DMS114 treated with DMSO at 0.1 percent for 48 hours (cell line): ENCODE results near the gene ARSG.

Experiments used
- DNase-seq: peaks from one replicate; lab custom pipeline; 2025; ENCODE audit not compliant: unreplicated experiment; lab: John Stamatoyannopoulos, UW

ARSG gene

DNA sequence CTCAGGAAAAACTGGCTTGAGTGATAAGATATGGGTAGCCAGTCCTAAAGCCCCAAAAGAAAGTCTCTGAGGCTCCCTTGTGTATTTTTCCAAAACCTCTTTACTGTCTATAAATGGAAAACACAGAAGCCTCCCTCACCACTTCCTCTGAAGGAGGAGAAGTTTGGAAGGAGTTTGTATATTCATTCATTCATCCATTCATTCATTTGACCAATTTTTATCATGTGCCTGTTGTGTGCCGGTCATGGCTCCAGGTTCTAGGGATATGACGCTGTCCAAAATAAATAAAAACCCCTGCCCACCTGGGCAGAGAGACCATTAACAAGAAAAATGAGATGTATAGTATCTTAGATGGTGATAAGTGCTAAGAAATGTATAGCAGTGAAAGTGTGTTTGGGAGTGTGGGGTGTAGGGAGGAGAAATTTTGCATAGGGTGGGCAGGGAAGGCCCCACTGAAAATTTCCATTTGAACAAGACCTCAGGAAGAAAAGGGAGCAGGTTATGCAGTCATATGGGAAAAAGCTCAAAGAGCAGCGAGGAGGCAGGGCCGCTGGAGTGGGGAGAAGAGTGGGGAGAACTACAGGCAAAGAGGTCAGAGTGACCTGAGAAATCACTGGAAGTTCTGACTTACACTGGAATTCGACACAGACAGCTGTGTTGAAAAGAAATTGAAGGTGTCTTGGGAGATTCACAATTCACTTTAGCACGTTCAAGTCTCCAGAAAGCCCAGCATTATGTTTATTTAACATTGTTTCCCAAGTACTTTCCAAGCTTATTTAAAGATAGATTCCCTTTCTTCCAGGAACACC, 172.1 kb downstream of the ARSG start:
- DNase-seq, result no peak

GRCh38 chr17:68468334-68468733, 177.0 kb downstream of the ARSG start:
- no peak for DNase-seq

DNA sequence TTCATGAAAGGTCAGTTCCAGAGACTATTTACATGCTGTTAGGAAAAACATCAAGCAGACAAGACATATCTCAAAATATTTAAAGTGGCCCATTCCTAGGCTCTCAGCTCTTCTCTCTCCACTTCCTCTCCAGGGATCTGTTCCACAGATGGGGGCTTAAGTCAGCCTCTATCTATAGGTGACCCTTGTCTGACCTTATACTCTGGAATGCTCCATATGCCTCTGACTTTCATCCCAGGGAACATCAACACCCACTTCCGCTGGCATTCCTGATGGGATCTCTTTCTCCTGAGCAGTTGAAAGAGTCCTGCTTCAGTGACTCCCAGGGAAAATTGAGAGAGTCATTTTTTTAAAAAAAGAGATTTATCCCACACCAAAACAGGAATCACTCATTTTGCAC, 177.5 kb downstream of the ARSG start:
- DNase-seq, result no peak
